Stimulated activated CD8-positive, alpha-beta memory T cell treated with anti-CD3 and anti-CD28 coated beads, Interleukin-4, amount 100 ng/mL, for 24 hours (primary cell): ENCODE measurements around the gene CCDC102A.
"Not testable (repeated sequence)": the region's sequence is repeated elsewhere in the genome, so short reads cannot be mapped to it uniquely, and the experiment has no call there.

Experiments
- DNase-seq: peaks from one replicate; pipeline ENCODE4 v3.0.0-alpha.2; 2020; ENCODE audit warnings: low read depth

The CCDC102A gene

GRCh38 chr16:57565461-57565860 lies 29.1 kb upstream of the CCDC102A start:
- no peak for DNase-seq

GRCh38 chr16:57564571-57565270 lies 28.4 kb upstream of the CCDC102A start:
- no peak for DNase-seq

GRCh38 chr16:57563761-57564160 lies 27.4 kb upstream of the CCDC102A start:
- DNase-seq, result no peak

- no peak for DNase-seq
These were observed 27.0 kb upstream of the CCDC102A start for GRCh38 chr16:57563487-57563750.

- no peak for DNase-seq
These were observed 26.5 kb upstream of the CCDC102A start for GRCh38 chr16:57562669-57563486.

- no peak for DNase-seq
These were observed 25.7 kb upstream of the CCDC102A start for GRCh38 chr16:57562066-57562465.

GRCh38 chr16:57559072-57559790 lies 22.9 kb upstream of the CCDC102A start:
- no peak for DNase-seq

GRCh38 chr16:57556941-57557541 lies 20.7 kb upstream of the CCDC102A start:
- DNase-seq, result no peak

GRCh38 chr16:57555831-57556230 lies 19.5 kb upstream of the CCDC102A start:
- DNase-seq, result no peak

- no peak for DNase-seq
These were observed 14.7 kb upstream of the CCDC102A start for GRCh38 chr16:57551057-57551456.

GRCh38 chr16:57549730-57550129 lies 13.4 kb upstream of the CCDC102A start:
- no peak for DNase-seq

GRCh38 chr16:57548408-57548807 lies 12.0 kb upstream of the CCDC102A start:
- DNase-seq, result no peak

GRCh38 chr16:57547524-57547923 lies 11.2 kb upstream of the CCDC102A start:
- not testable (repeated sequence) for DNase-seq

GRCh38 chr16:57544124-57544653 lies 7.8 kb upstream of the CCDC102A start:
- DNase-seq, result no peak

- no peak for DNase-seq
These were observed 5.5 kb upstream of the CCDC102A start for GRCh38 chr16:57541754-57542435.

GRCh38 chr16:57540906-57541753 lies 4.8 kb upstream of the CCDC102A start:
- no peak for DNase-seq

GRCh38 chr16:57540387-57540786 lies 4.0 kb upstream of the CCDC102A start:
- DNase-seq, result no peak

GRCh38 chr16:57539072-57539796 lies 2.9 kb upstream of the CCDC102A start:
- DNase-seq, result no peak

GRCh38 chr16:57538235-57538721 lies 1.9 kb upstream of the CCDC102A start:
- DNase-seq, result no peak
